RWPE2 (cell line): ENCODE results near the gene MATK.

Source experiments
- ATAC-seq: fragments of 200-7000 bp; cut with Tn5 transposase; 3 replicates; pipeline ENCODE4 v1.9.1; 2021; ENCODE audit warnings: low read depth
- DNase-seq: peaks from one replicate; pipeline ENCODE4 v3.0.0-alpha.2; 2020; ENCODE audit warnings: low spot score
- H3K27ac ChIP-seq: fragments of 450-650 bp; 2 replicates; pipeline ENCODE4 v1.5.1; 2017; ENCODE audit warnings: mild to moderate bottlenecking; ENCODE audit not compliant: poor library complexity, severe bottlenecking
- H3K27me3 ChIP-seq: fragments of 250-450 bp; sonication (Bioruptor Pico); 2 replicates; pipeline ENCODE4 v1.5.1; 2021; ENCODE audit warnings: mild to moderate bottlenecking, moderate library complexity; ENCODE audit not compliant: insufficient read depth, poor library complexity, severe bottlenecking
- H3K36me3 ChIP-seq: fragments of 250-450 bp; sonication (Bioruptor Pico); 2 replicates; pipeline ENCODE4 v1.5.1; 2020; ENCODE audit warnings: low read depth, mild to moderate bottlenecking, moderate library complexity
- H3K4me1 ChIP-seq: fragments of 250-450 bp; sonication (Bioruptor Pico); 2 replicates; pipeline ENCODE4 v1.5.1; 2021; ENCODE audit warnings: mild to moderate bottlenecking, moderate library complexity; ENCODE audit not compliant: insufficient read depth, poor library complexity, severe bottlenecking
- H3K4me3 ChIP-seq: fragments of 250-450 bp; sonication (Bioruptor Pico); 2 replicates; pipeline ENCODE4 v1.5.1; 2021; ENCODE audit warnings: mild to moderate bottlenecking, moderate library complexity; ENCODE audit not compliant: severe bottlenecking
- H3K9me3 ChIP-seq: fragments of 250-450 bp; sonication (Bioruptor Pico); 2 replicates; pipeline ENCODE4 v1.5.1; 2021; ENCODE audit warnings: mild to moderate bottlenecking, moderate library complexity; ENCODE audit not compliant: severe bottlenecking
- CTCF ChIP-seq: fragments of 450-650 bp; IDR thresholded peaks from one replicate; pipeline ENCODE4 v1.5.1; 2017; ENCODE audit warnings: mild to moderate bottlenecking, moderate library complexity; ENCODE audit not compliant: poor library complexity, severe bottlenecking

MATK gene

DNA sequence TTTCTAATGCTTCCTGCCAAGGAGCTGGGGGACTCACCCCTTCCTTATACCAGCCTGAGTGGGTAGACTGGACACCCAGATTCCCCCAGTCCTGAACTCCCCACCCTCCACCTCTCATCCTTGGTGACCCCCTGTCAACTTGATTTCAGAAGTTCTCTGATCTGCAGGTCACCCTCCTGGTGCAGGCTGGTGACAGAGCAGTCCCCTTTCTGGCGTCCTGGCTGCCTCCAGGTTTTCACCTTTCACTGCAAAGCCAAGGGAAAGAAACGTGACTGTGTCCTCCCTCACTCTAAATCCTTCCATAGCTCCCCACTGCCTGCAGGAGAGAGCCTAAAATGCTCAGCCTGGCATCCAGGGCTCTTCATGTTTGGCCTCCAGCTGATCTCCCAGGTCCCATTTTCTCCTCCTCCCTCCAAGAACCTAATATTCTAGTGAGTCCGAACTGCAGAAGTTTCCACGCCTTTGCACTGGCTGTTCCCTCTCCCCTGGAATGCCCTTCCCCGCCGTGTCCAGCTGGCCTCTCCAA is 4.1 kb upstream of the MATK start:
- Histone ChIP-seq H3K9me3 (no peaks in the 10 kb centered on the region), H3K27ac (no peak overlapping the region), H3K4me1 (no peaks in the 10 kb centered on the region), H3K27me3 (peaks cover 9% of the 10 kb centered on the region), H3K4me3 (no peak overlapping the region), H3K36me3 (no peaks in the 10 kb centered on the region)
- TF ChIP-seq CTCF = no peak
- DNase-seq (no peak), ATAC-seq (no peak)

DNA sequence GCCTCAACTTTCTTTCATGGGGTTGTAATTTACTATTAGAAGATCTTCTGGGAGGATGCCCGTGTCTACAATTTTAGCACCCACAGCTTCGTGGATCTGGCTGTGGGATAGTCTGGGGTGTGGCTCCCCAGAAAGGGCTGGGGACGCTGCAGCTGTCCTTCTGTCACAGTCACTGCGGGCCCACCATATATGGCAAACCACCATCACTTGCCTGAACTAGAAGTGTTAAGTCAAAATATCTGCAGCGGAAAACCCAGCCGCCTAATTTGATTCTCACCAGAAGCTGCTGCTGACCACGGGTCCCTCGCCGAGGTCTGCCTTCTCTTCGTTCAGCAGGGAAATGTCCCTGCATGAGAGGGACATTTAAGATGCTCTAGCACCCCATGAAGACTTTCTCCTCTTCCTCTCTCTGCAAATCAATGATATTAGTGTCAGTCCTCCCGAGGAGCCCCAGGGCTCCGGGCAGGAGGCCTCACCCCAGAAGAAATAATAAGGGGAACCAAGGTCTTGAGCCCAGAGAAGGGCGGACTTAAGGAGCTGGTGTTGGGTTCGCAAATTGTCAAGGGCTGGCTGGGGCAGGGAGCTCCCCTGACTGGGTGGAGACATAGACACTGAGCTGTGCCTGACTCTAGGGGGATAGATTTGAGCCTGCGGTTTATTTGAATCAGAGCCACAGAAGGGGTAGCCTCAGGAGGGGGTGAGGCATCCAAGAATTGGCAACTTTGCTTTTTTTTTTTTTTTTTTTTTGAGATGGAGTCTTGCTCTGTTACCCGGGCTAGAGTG is 3.0 kb upstream of the MATK start:
- Histone ChIP-seq H3K9me3 (no peaks in the 10 kb centered on the region), H3K36me3 (no peaks in the 10 kb centered on the region), H3K27ac (no peak overlapping the region), H3K4me1 (no peaks in the 10 kb centered on the region), H3K27me3 (peaks cover 10% of the 10 kb centered on the region), H3K4me3 (no peak overlapping the region)
- DNase-seq (no peak), ATAC-seq (no peak)
- TF ChIP-seq CTCF = no peak

DNA sequence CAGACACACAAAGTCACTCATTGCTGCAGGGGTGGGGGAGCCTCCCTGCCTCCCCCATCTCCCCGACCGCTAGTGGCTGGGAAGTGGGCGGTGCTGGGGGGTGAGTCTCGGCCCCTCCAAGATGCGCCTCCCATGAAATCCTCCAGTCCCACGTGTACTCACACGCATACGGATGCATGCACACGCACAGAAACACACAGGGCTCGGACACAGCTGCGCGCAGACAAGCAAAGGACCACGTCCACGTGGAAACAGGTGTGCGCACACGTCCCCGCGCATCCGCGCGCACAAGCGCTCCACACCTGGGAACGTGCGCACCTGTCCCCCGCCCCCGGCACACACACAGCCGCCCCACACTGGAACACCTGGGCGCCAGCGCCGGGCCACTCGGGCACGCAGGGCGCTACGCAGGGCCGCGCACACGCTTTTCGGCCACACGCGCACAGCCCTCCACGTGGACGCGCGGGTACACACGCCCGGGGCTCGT is 687 bp downstream of the MATK start:
- TF ChIP-seq CTCF = no peak
- ATAC-seq (peak; percentile 40; the same call in 2 of the 3 replicates), DNase-seq (peak; percentile 34)
- no peak overlapping the region for H3K27ac ChIP-seq
- no peaks in the 10 kb centered on the region for H3K4me1 ChIP-seq
- H3K4me3 ChIP-seq = peak overlapping the region; percentile 37
- no peaks in the 10 kb centered on the region for H3K36me3 ChIP-seq
- H3K27me3 ChIP-seq = peaks cover 10% of the 10 kb centered on the region
- H3K9me3 ChIP-seq = peaks cover 7% of the 10 kb centered on the region

DNA sequence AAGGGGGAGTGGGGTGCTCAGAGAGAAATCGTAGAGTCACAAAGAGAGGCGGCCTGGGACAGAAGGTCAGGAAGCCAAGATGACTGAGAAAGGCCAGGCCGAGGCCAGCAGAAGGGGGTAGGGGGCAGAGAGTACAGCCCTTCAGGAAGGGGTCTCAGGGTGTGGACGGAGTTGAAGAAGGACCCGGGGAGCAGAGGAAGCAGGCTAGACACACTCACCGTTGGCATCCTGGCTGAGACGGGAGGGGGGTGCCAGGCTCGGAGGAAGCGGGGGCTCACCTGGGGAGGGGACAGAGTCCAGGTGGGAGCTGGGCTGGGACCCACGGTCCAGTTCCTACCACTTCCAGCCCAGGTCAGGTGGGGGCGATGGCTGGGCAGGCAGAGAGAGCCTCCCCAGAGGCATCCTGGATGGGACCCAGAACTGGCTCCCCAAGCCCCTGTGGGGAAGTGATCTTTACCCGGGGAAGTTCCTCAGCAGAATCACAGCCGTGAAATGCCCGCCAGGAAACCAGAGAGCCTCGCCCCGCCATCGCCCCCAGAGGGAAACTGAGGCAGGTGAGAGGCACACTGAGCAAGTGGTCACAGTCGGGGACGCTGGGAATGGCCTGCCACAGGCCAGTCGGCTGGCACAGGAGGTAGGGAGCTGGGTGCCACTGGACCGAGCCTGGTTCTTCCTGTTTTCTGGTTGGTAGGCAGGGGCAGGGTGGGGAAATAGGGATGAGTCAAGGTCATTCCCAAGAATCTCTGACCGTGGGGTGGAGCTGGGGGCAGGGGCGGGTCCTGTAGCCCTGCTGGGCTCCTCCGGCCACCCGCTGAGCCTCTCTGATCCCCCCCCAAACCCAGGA is 1.4 kb downstream of the MATK start:
- DNase-seq (peak; percentile 45), ATAC-seq (peak; percentile 78)
- peaks cover 10% of the 10 kb centered on the region for H3K27me3 ChIP-seq
- no peaks in the 10 kb centered on the region for H3K4me1 ChIP-seq
- H3K27ac ChIP-seq = no peak overlapping the region
- peaks cover 7% of the 10 kb centered on the region for H3K9me3 ChIP-seq
- TF ChIP-seq CTCF = no peak
- peak overlapping the region; percentile 37 for H3K4me3 ChIP-seq
- H3K36me3 ChIP-seq = no peaks in the 10 kb centered on the region
